ENCODE measurements around the gene PPM1M. TPM values are rescaled to one million over a fixed set of nuclear protein-coding genes. Genes with fewer than 3 reads are reported as not detected.

The PPM1M gene, protein sequence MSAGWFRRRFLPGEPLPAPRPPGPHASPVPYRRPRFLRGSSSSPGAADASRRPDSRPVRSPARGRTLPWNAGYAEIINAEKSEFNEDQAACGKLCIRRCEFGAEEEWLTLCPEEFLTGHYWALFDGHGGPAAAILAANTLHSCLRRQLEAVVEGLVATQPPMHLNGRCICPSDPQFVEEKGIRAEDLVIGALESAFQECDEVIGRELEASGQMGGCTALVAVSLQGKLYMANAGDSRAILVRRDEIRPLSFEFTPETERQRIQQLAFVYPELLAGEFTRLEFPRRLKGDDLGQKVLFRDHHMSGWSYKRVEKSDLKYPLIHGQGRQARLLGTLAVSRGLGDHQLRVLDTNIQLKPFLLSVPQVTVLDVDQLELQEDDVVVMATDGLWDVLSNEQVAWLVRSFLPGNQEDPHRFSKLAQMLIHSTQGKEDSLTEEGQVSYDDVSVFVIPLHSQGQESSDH
- total RNA-seq (2022) (6.7 and 8.3 TPM in 2 replicates), Bru-seq, nascent RNA (percentile 44 among the genes with signal in this experiment), BruChase-seq, experiment 1, labeled RNA remaining after a 2-hour chase (percentile 49 among the genes with signal in this experiment), BruChase-seq, experiment 2, labeled RNA remaining after a 6-hour chase (percentile 46 among the genes with signal in this experiment)
- long read RNA-seq, partial matches to known transcripts: 3 of 15 reads
- long read RNA-seq, other reads (novel, unspliced or antisense): 10 of 15 reads

DNA sequence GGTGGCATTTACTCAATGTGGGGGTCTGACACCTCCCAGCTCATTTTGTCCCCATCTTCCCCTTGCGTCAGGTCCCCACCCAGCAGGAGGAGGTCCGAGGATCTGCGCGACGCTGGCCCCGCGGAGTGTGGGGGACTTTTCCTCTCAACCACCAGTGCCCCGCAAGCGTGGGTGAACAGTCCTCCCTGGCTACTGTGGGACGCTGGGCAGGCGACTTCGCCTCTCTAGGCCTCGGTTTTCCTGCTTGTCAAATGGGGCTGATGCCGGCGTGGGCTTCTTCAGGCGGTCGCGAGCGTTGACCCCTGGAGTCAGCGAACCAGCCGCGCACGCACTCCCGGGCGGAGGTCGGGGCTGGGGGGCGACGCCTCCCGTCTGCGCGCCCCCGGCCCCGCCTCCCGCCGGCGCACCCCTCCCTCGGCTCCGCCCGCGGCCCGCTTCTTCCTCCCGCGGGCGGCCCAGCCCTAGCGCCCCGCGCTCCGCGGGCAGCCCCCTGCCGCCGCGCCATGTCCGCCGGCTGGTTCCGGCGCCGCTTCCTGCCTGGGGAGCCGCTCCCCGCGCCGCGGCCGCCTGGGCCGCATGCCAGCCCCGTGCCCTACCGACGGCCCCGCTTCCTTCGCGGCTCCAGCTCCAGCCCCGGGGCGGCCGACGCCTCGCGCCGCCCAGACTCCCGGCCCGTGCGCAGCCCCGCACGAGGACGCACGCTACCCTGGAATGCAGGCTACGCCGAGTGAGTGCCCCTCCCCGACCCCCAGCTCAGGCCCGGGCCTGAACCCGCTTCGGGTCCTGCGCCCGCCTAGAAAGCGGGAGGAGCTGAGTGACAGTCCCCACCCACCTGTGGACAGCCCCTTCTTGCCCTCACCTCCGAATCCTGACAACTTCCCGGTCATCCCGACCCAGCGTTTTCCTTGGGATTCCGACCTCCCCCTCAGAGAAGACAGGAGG, at the start of gene PPM1M:
TSS of gene PPM1M (plus strand) at position 438 of the 942 bp plus-strand sequence. CDS start at position 504, 66 bp downstream.
- ChIA-PET POLR2A (interaction anchor here (0.5 to 1.3 kb wide), 3 partner anchors 33 to 44 kb away, joined by 3 to 4 read pairs (median 4); partner anchors contain the start of gene WDR82), CTCF (interaction anchor here (0.7 to 1.4 kb wide), 4 partner anchors 8 to 90 kb away, joined by 3 to 5 read pairs (median 4); partner anchors contain the start of gene WDR82)
- intact Hi-C loops (cut with micrococcal nuclease; ENCODE audit: unreplicated experiment): no loop called here
- Histone ChIP-seq H3K4me3 (ENCODE audit: low read depth, low read length) (peak within 1 kb of the TSS; percentile 60), H3K27me3 (replicated peaks; ENCODE audit: control insufficient read depth, insufficient read depth, low read length) (no peaks in the 10 kb centered on the region), H3K36me3 (ENCODE audit: control insufficient read depth, insufficient read depth, low read length) (no peaks in the 10 kb centered on the region; the same call in 1 of the 2 replicates), H3K4me1 (peaks cover 10% of the 10 kb centered on the region), H3K9me3 (no peaks in the 10 kb centered on the region)
- BruUV-seq (replicated peaks): no TSS peak
- peaks cover 53% of the 10 kb centered on the region for H3K36me3 Mint-ChIP-seq (ENCODE audit: insufficient read depth, unreplicated experiment)
- H3K4me1 Mint-ChIP-seq (ENCODE audit: low read depth, unreplicated experiment): peaks cover 3% of the 10 kb centered on the region
- H3K27me3 Mint-ChIP-seq (ENCODE audit: insufficient read depth, unreplicated experiment): no peaks in the 10 kb centered on the region
- H3K4me3 Mint-ChIP-seq (ENCODE audit: unreplicated experiment): peak within 1 kb of the TSS; percentile 72
- peak within 1 kb of the TSS; percentile 57 for H3K27ac Mint-ChIP-seq (ENCODE audit: unreplicated experiment)
- DNase-seq: peak; percentile 69 to 72
- TF ChIP-seq, protein P1, sequence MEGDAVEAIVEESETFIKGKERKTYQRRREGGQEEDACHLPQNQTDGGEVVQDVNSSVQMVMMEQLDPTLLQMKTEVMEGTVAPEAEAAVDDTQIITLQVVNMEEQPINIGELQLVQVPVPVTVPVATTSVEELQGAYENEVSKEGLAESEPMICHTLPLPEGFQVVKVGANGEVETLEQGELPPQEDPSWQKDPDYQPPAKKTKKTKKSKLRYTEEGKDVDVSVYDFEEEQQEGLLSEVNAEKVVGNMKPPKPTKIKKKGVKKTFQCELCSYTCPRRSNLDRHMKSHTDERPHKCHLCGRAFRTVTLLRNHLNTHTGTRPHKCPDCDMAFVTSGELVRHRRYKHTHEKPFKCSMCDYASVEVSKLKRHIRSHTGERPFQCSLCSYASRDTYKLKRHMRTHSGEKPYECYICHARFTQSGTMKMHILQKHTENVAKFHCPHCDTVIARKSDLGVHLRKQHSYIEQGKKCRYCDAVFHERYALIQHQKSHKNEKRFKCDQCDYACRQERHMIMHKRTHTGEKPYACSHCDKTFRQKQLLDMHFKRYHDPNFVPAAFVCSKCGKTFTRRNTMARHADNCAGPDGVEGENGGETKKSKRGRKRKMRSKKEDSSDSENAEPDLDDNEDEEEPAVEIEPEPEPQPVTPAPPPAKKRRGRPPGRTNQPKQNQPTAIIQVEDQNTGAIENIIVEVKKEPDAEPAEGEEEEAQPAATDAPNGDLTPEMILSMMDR (IDR thresholded peaks at IDR 0.05; ENCODE audit: insufficient read depth in 1 of 2, low read depth in 1 of 2, low read length in 1 of 2, severe bottlenecking in 1 of 2, unreplicated experiment in 1 of 2): no peak
- H3K9me3 Mint-ChIP-seq (ENCODE audit: unreplicated experiment): no peaks in the 10 kb centered on the region

DNA sequence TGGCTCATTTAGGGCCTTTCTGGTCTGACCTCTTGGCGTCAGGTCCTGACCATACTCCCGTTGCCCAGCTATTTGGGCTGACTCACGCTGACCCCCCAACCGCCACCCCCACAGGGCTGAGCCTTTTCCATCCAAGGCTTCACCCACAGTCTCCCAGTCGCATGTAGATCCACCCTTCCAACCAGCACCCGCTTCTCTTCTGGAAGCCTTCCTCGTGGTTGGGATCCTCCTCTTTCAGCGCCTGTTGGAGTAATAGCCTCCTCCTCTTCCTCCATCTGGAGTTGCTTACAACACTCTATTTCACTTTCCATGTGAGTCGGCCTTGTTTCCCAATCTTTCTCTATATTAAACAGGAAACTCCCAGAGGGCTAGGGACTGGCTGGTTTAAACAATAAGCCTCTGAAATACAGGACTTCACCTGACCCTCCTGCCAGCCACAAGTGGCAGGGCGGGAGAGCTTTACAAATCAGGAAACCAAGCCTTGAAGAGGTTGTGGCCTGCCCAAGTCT, 49.7 kb upstream of the PPM1M start:
- Mint-ChIP-seq H3K4me3 (ENCODE audit: unreplicated experiment) (no peak overlapping the region), H3K27ac (ENCODE audit: unreplicated experiment) (no peak overlapping the region), H3K36me3 (ENCODE audit: insufficient read depth, unreplicated experiment) (peaks cover 26% of the 10 kb centered on the region), H3K9me3 (ENCODE audit: unreplicated experiment) (no peaks in the 10 kb centered on the region), H3K27me3 (ENCODE audit: insufficient read depth, unreplicated experiment) (no peaks in the 10 kb centered on the region), H3K4me1 (ENCODE audit: low read depth, unreplicated experiment) (peaks cover 7% of the 10 kb centered on the region)
- no TSS peak for BruUV-seq (replicated peaks)
- intact Hi-C loops (cut with micrococcal nuclease; ENCODE audit: unreplicated experiment): loop anchor here (5.0 kb wide), 1 partner anchor 44 kb away; the partner anchor contains the start of gene POC1A
- CTCF ChIA-PET: no interaction called here
- Histone ChIP-seq H3K27me3 (replicated peaks; ENCODE audit: control insufficient read depth, insufficient read depth, low read length) (no peaks in the 10 kb centered on the region), H3K4me3 (ENCODE audit: low read depth, low read length) (no peak overlapping the region), H3K36me3 (ENCODE audit: control insufficient read depth, insufficient read depth, low read length) (no peaks in the 10 kb centered on the region; the same call in 1 of the 2 replicates), H3K9me3 (no peaks in the 10 kb centered on the region), H3K4me1 (peaks cover 30% of the 10 kb centered on the region)
- TF ChIP-seq, protein P1 (IDR thresholded peaks at IDR 0.05; ENCODE audit: insufficient read depth in 1 of 2, low read depth in 1 of 2, low read length in 1 of 2, severe bottlenecking in 1 of 2, unreplicated experiment in 1 of 2): no peak
- POLR2A ChIA-PET: no interaction called here
- DNase-seq: no peak
